ENCODE data around the gene SIDT2. TPM values are rescaled to one million over a fixed set of nuclear protein-coding genes. Genes with fewer than 3 reads are reported as not detected.

Gene SIDT2
- total and polyA plus RNA-seq, 2 of the 13 experiments (the other 11 are each of a cell fraction or from before 2014, with no cell fraction given): 11.5 to 28.0 TPM

GRCh38 chr11:117143871-117144476 is 34.6 kb upstream of the SIDT2 start, which contains the start of gene PAFAH1B2 (continued):
- TF ChIP-seq MIER3 (CRISPR knock-in tag; IDR thresholded peaks at IDR 0.05; ENCODE audit: borderline replicate concordance) (0 out of 2 replicates have a peak, but pooled peaks have one; percentile 45), MIER2 (CRISPR knock-in tag; IDR thresholded peaks at IDR 0.05) (0 out of 2 replicates have a peak, but pooled peaks have one; percentile 48), ZNF570 (CRISPR knock-in tag; IDR thresholded peaks at IDR 0.05; ENCODE audit: borderline replicate concordance) (0 out of 2 replicates have a peak, but pooled peaks have one; percentile 74), BORCS8-MEF2B (CRISPR knock-in tag; IDR thresholded peaks at IDR 0.05) (peak; percentile 60; the same call in 1 of the 2 replicates), NFE2 (CRISPR knock-in tag; IDR thresholded peaks at IDR 0.05) (no peak), FOXP1 (IDR thresholded peaks at IDR 0.05) (no peak), FOXP1 (CRISPR knock-in tag; IDR thresholded peaks at IDR 0.05) (no peak), HDAC6 (IDR thresholded peaks at IDR 0.05; ENCODE audit: low read depth, low read length) (no peak), ZNF879 (CRISPR knock-in tag; IDR thresholded peaks at IDR 0.05) (no peak), MYC (CRISPR knock-in tag; IDR thresholded peaks at IDR 0.05; ENCODE audit: borderline replicate concordance) (peak; percentile 96), ZFP90 (CRISPR knock-in tag; IDR thresholded peaks at IDR 0.05; ENCODE audit: borderline replicate concordance) (no peak; the same call in none of the 2 replicates), IKZF4 (CRISPR knock-in tag; IDR thresholded peaks at IDR 0.05; ENCODE audit: borderline replicate concordance, low read depth, not compliant biosample characterization) (peak; percentile 74), EZH2 (conservative IDR thresholded peaks at IDR 0.05; ENCODE audit: low read depth, low read length) (no peak), YY1 (IDR thresholded peaks at IDR 0.05; ENCODE audit: insufficient read depth, insufficient replicate concordance, low read depth, low read length) (peak; percentile 67), RBFOX2 (IDR thresholded peaks at IDR 0.05; ENCODE audit: low read depth, low read length) (peak; percentile 94), ONECUT2 (CRISPR knock-in tag; IDR thresholded peaks at IDR 0.05) (no peak), ZNF619 (CRISPR knock-in tag; IDR thresholded peaks at IDR 0.05) (peak; percentile 76), ZNF572 (CRISPR knock-in tag; IDR thresholded peaks at IDR 0.05) (0 out of 2 replicates have a peak, but pooled peaks have one; percentile 72), RARA (CRISPR knock-in tag; IDR thresholded peaks at IDR 0.05) (no peak), KAT8 (CRISPR knock-in tag; IDR thresholded peaks at IDR 0.05) (peak; percentile 83)
- TF ChIP-seq, protein P1, sequence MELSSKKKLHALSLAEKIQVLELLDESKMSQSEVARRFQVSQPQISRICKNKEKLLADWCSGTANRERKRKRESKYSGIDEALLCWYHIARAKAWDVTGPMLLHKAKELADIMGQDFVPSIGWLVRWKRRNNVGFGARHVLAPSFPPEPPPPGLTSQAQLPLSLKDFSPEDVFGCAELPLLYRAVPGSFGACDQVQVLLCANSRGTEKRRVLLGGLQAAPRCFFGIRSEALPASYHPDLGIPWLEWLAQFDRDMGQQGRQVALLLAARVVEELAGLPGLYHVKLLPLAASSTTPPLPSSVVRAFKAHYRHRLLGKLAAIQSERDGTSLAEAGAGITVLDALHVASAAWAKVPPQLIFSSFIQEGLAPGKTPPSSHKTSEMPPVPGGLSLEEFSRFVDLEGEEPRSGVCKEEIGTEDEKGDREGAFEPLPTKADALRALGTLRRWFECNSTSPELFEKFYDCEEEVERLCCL (CRISPR knock-in tag; IDR thresholded peaks at IDR 0.05; ENCODE audit: borderline replicate concordance): peak; percentile 82; the same call in 1 of the 2 replicates
- TF ChIP-seq, protein P2, sequence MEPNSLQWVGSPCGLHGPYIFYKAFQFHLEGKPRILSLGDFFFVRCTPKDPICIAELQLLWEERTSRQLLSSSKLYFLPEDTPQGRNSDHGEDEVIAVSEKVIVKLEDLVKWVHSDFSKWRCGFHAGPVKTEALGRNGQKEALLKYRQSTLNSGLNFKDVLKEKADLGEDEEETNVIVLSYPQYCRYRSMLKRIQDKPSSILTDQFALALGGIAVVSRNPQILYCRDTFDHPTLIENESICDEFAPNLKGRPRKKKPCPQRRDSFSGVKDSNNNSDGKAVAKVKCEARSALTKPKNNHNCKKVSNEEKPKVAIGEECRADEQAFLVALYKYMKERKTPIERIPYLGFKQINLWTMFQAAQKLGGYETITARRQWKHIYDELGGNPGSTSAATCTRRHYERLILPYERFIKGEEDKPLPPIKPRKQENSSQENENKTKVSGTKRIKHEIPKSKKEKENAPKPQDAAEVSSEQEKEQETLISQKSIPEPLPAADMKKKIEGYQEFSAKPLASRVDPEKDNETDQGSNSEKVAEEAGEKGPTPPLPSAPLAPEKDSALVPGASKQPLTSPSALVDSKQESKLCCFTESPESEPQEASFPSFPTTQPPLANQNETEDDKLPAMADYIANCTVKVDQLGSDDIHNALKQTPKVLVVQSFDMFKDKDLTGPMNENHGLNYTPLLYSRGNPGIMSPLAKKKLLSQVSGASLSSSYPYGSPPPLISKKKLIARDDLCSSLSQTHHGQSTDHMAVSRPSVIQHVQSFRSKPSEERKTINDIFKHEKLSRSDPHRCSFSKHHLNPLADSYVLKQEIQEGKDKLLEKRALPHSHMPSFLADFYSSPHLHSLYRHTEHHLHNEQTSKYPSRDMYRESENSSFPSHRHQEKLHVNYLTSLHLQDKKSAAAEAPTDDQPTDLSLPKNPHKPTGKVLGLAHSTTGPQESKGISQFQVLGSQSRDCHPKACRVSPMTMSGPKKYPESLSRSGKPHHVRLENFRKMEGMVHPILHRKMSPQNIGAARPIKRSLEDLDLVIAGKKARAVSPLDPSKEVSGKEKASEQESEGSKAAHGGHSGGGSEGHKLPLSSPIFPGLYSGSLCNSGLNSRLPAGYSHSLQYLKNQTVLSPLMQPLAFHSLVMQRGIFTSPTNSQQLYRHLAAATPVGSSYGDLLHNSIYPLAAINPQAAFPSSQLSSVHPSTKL (CRISPR knock-in tag; IDR thresholded peaks at IDR 0.05): peak; percentile 56

Data from HepG2 (cell line).